ENCODE measurements around the gene NDUFS2.

Gene NDUFS2

GRCh38 chr1:161182214-161182613 is 20.0 kb upstream of the NDUFS2 start:
- Histone ChIP-seq H3K4me1 (ENCODE audit: control insufficient read depth, insufficient read depth, low read length, unreplicated experiment) (peaks cover 36% of the 10 kb centered on the region), H2AFZ (ENCODE audit: low read length, unreplicated experiment) (peak overlapping the region; percentile 44), H3K27ac (ENCODE audit: low read depth, low read length) (peak overlapping the region; percentile 74), H3K36me3 (ENCODE audit: insufficient read depth, low read length) (no peaks in the 10 kb centered on the region), H3K4me3 (ENCODE audit: low read depth, low read length) (no peak overlapping the region), H3K27me3 (ENCODE audit: insufficient read depth, low read length) (no peaks in the 10 kb centered on the region), H3K79me2 (ENCODE audit: control insufficient read depth, insufficient read depth, low read length, unreplicated experiment) (no peaks in the 10 kb centered on the region)

GRCh38 chr1:161185282-161185682 is 16.9 kb upstream of the NDUFS2 start:
- H3K4me3 ChIP-seq (ENCODE audit: low read depth, low read length), result no peak overlapping the region
- peak overlapping the region; percentile 61 for H2AFZ ChIP-seq (ENCODE audit: low read length, unreplicated experiment)
- H3K79me2 ChIP-seq (ENCODE audit: control insufficient read depth, insufficient read depth, low read length, unreplicated experiment), result no peaks in the 10 kb centered on the region
- H3K4me1 ChIP-seq (ENCODE audit: control insufficient read depth, insufficient read depth, low read length, unreplicated experiment), result peaks cover 40% of the 10 kb centered on the region
- no peaks in the 10 kb centered on the region for H3K27me3 ChIP-seq (ENCODE audit: insufficient read depth, low read length)
- peak overlapping the region; percentile 51 for H3K27ac ChIP-seq (ENCODE audit: low read depth, low read length)
- H3K36me3 ChIP-seq (ENCODE audit: insufficient read depth, low read length), result 0 out of 2 replicates have a peak, but pooled peaks cover 2% of the 10 kb centered on the region

- Histone ChIP-seq H3K4me3 (ENCODE audit: low read depth, low read length) (no peak overlapping the region), H3K27me3 (ENCODE audit: insufficient read depth, low read length) (no peaks in the 10 kb centered on the region), H3K36me3 (ENCODE audit: insufficient read depth, low read length) (0 out of 2 replicates have a peak, but pooled peaks cover 2% of the 10 kb centered on the region), H3K79me2 (ENCODE audit: control insufficient read depth, insufficient read depth, low read length, unreplicated experiment) (no peaks in the 10 kb centered on the region), H3K27ac (ENCODE audit: low read depth, low read length) (peak overlapping the region; percentile 51), H3K4me1 (ENCODE audit: control insufficient read depth, insufficient read depth, low read length, unreplicated experiment) (peaks cover 40% of the 10 kb centered on the region), H2AFZ (ENCODE audit: low read length, unreplicated experiment) (peak overlapping the region; percentile 61)
These were observed 16.3 kb upstream of the NDUFS2 start for GRCh38 chr1:161185732-161186311.

- H3K36me3 ChIP-seq (ENCODE audit: insufficient read depth, low read length), result 0 out of 2 replicates have a peak, but pooled peaks cover 2% of the 10 kb centered on the region
- H2AFZ ChIP-seq (ENCODE audit: low read length, unreplicated experiment), result no peak overlapping the region
- H3K4me1 ChIP-seq (ENCODE audit: control insufficient read depth, insufficient read depth, low read length, unreplicated experiment), result peaks cover 29% of the 10 kb centered on the region
- H3K27ac ChIP-seq (ENCODE audit: low read depth, low read length), result no peak overlapping the region
- no peaks in the 10 kb centered on the region for H3K79me2 ChIP-seq (ENCODE audit: control insufficient read depth, insufficient read depth, low read length, unreplicated experiment)
- H3K4me3 ChIP-seq (ENCODE audit: low read depth, low read length), result no peak overlapping the region
- no peaks in the 10 kb centered on the region for H3K27me3 ChIP-seq (ENCODE audit: insufficient read depth, low read length)
These were observed 14.9 kb upstream of the NDUFS2 start for GRCh38 chr1:161187311-161187710.

GRCh38 chr1:161188381-161188780 is 13.8 kb upstream of the NDUFS2 start:
- Histone ChIP-seq H3K27ac (ENCODE audit: low read depth, low read length) (peak overlapping the region; percentile 97), H3K27me3 (ENCODE audit: insufficient read depth, low read length) (no peaks in the 10 kb centered on the region), H3K4me1 (ENCODE audit: control insufficient read depth, insufficient read depth, low read length, unreplicated experiment) (peaks cover 22% of the 10 kb centered on the region), H3K36me3 (ENCODE audit: insufficient read depth, low read length) (peaks cover 2% of the 10 kb centered on the region; the same call in 1 of the 2 replicates), H3K4me3 (ENCODE audit: low read depth, low read length) (no peak overlapping the region), H2AFZ (ENCODE audit: low read length, unreplicated experiment) (no peak overlapping the region), H3K79me2 (ENCODE audit: control insufficient read depth, insufficient read depth, low read length, unreplicated experiment) (no peaks in the 10 kb centered on the region)

- no peaks in the 10 kb centered on the region for H3K27me3 ChIP-seq (ENCODE audit: insufficient read depth, low read length)
- H3K79me2 ChIP-seq (ENCODE audit: control insufficient read depth, insufficient read depth, low read length, unreplicated experiment), result no peaks in the 10 kb centered on the region
- peaks cover 2% of the 10 kb centered on the region; the same call in 1 of the 2 replicates for H3K36me3 ChIP-seq (ENCODE audit: insufficient read depth, low read length)
These were observed 13.1 kb upstream of the NDUFS2 start for GRCh38 chr1:161189036-161189435.

GRCh38 chr1:161190962-161191521 is 11.1 kb upstream of the NDUFS2 start:
- Histone ChIP-seq H3K79me2 (ENCODE audit: control insufficient read depth, insufficient read depth, low read length, unreplicated experiment) (peaks cover under 1% of the 10 kb centered on the region), H3K4me3 (ENCODE audit: low read depth, low read length) (no peak overlapping the region), H3K27ac (ENCODE audit: low read depth, low read length) (peak overlapping the region; percentile 41), H2AFZ (ENCODE audit: low read length, unreplicated experiment) (no peak overlapping the region), H3K27me3 (ENCODE audit: insufficient read depth, low read length) (no peaks in the 10 kb centered on the region), H3K36me3 (ENCODE audit: insufficient read depth, low read length) (peaks cover 2% of the 10 kb centered on the region; the same call in 1 of the 2 replicates), H3K4me1 (ENCODE audit: control insufficient read depth, insufficient read depth, low read length, unreplicated experiment) (peaks cover 29% of the 10 kb centered on the region)

More at GRCh38 chr1:161189036-161189435, 13.1 kb upstream of the NDUFS2 start:
- Histone ChIP-seq H3K4me3 (ENCODE audit: low read depth, low read length) (no peak overlapping the region), H3K27ac (ENCODE audit: low read depth, low read length) (peak overlapping the region; percentile 97), H2AFZ (ENCODE audit: low read length, unreplicated experiment) (no peak overlapping the region), H3K4me1 (ENCODE audit: control insufficient read depth, insufficient read depth, low read length, unreplicated experiment) (peaks cover 28% of the 10 kb centered on the region)

DNA sequence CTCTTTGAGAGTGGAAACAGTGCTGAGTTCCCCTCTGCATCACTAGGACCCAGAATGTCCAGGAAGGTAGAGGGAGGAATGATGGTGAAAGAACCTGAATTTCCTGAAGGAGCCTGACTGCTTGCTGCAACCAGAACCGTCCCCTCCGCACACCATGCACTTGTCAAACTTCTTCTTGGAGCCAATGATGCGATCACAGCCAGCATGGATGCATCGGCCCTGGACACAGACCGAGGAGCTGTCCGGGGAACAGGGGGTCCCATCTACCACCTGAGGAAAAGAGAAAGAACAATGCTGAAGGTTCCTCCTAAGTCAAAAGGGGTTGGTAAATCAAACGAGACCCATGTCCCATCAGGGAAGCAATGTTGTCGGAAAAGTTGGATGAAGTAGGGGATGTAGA is 10.2 kb upstream of the NDUFS2 start:
- peaks cover 9% of the 10 kb centered on the region for H3K79me2 ChIP-seq (ENCODE audit: control insufficient read depth, insufficient read depth, low read length, unreplicated experiment)
- H3K4me1 ChIP-seq (ENCODE audit: control insufficient read depth, insufficient read depth, low read length, unreplicated experiment), result peaks cover 36% of the 10 kb centered on the region
- H3K4me3 ChIP-seq (ENCODE audit: low read depth, low read length), result no peak overlapping the region
- no peak overlapping the region for H3K27ac ChIP-seq (ENCODE audit: low read depth, low read length)
- H2AFZ ChIP-seq (ENCODE audit: low read length, unreplicated experiment), result no peak overlapping the region
- H3K27me3 ChIP-seq (ENCODE audit: insufficient read depth, low read length), result no peaks in the 10 kb centered on the region
- H3K36me3 ChIP-seq (ENCODE audit: insufficient read depth, low read length), result peaks cover 2% of the 10 kb centered on the region; the same call in 1 of the 2 replicates

DNA sequence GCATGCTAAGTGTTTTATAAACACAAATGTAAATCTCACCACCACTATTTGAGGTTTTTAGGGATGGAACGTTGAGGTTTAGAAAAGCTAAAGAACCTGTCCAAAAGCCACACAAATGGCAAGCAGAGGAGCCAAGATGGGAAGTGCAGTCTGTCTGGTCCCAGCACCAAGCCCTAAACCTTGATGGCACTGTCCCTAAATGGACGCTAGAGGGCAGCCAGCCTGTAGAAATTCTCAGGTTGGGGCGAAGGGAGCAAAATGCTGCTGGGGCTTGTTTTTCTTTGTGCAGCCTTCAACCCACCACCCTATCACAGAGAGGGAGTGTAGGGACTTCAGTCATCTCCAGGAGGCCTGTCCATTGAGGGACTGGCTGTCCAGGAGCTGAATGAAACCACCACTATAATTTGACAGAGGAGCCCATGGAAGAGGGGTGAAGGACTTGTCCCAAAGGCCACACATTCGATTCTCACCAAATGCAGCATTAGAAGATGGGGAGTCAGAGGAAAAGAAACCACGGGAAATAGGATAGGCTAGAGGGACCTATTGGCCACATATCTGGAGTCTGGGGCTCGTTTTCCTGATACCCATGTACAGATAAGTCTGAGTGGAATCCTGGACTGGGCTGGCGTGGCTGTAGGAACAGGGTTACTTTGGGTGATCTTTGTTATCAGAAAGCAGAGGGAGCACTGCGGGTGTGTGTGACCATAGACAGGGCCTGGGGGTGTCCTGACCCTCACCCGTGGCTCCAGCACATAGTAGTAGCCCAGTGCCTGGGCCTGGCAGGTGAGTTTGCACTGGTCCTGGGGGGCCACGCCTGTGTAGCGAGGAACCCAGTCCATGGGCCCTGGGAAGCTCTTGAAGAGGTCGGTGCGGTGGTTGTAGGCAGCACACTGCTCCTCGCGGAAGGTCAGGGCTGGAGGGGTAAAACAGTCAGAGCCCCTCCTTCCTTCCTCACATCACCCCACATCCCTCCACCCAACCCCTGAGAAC is 9.4 kb upstream of the NDUFS2 start:
- Histone ChIP-seq H3K79me2 (ENCODE audit: control insufficient read depth, insufficient read depth, low read length, unreplicated experiment) (peaks cover 17% of the 10 kb centered on the region), H3K27ac (ENCODE audit: low read depth, low read length) (peak overlapping the region; percentile 35; the same call in 1 of the 2 replicates), H2AFZ (ENCODE audit: low read length, unreplicated experiment) (no peak overlapping the region), H3K27me3 (ENCODE audit: insufficient read depth, low read length) (no peaks in the 10 kb centered on the region), H3K36me3 (ENCODE audit: insufficient read depth, low read length) (peaks cover 2% of the 10 kb centered on the region; the same call in 1 of the 2 replicates), H3K4me3 (ENCODE audit: low read depth, low read length) (no peak overlapping the region), H3K4me1 (ENCODE audit: control insufficient read depth, insufficient read depth, low read length, unreplicated experiment) (peaks cover 44% of the 10 kb centered on the region)

DNA sequence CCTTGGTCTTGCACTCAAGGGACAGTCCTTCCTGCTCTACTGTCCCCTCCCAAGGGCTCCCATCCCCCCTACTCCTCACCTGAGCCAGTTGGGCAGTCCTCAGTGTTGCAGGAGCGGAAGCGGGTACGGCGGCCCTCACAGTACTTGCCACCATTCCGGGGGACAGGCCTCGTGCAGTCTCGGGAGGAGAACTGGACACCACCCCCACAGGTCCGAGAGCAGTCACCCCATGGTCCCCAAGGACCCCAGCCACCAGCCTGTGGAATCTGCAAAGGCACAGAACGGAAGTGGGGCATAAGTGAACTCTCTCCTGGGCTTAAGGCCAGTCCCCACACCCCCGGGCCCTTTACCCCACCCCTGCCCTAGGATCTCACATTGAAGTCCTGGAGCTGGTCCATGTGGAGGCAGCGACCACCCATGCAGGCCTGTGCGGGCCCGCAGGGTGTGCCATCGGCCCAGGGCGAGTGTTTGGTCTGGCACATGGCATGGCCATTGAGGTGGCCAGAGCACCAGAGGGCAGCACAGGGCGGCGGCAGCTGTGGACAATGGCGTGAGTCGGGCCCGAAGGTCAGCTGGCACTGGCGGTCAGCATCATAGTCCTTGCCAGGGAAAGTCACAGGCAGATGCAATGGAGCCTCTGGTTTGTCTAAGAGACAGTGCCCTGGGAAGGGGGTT is 8.5 kb upstream of the NDUFS2 start:
- Histone ChIP-seq H2AFZ (ENCODE audit: low read length, unreplicated experiment) (no peak overlapping the region), H3K79me2 (ENCODE audit: control insufficient read depth, insufficient read depth, low read length, unreplicated experiment) (peaks cover 22% of the 10 kb centered on the region), H3K4me3 (ENCODE audit: low read depth, low read length) (no peak overlapping the region), H3K27me3 (ENCODE audit: insufficient read depth, low read length) (no peaks in the 10 kb centered on the region), H3K36me3 (ENCODE audit: insufficient read depth, low read length) (peaks cover 2% of the 10 kb centered on the region; the same call in 1 of the 2 replicates), H3K4me1 (ENCODE audit: control insufficient read depth, insufficient read depth, low read length, unreplicated experiment) (peaks cover 48% of the 10 kb centered on the region), H3K27ac (ENCODE audit: low read depth, low read length) (peak overlapping the region; percentile 12; the same call in 1 of the 2 replicates)
